ENCODE data around the gene CNNM3. TPM values are rescaled to one million over a fixed set of nuclear protein-coding genes. Genes with fewer than 3 reads are reported as not detected.

CNNM3 gene
- total and polyA plus RNA-seq, 2 experiments from 2014 or later, result 0.98 to 5.0 TPM

DNA sequence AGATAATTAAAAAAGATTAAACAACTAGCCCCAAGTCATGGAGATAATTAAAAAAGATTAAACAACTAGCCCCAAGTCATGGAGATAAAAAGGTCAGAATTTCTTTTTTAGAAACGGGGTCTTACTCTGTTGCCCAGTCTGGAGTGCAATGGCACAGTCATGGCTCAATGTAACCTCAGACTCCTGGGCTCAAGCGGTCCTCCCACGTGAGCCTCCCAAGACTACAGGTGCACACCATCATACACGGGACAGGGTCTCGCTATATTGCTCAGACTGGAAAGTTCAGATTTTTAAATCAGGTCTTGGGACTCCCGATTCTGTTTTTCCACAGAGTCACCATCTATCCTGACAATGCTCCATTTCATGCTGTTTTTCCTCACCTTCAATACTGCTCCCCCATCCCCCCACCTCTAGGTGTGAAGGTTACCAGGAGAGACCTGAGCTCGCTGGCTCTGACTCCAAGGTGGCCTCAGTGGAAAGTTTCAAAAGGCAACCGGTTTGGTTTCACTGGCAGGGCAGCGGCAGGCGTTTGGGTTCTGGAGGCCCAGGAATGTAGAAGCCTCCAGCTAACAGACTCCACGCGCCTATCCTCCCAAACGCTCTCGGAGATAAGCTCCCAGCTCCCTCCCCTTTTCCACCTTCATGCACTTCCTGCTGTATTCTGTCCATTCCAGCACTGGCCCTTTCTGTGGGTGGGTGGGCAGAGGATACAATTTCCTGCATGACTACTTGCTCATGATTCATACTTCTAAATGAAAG lies 56.7 kb downstream of the CNNM3 start:
- H3K79me2 ChIP-seq (ENCODE audit: insufficient read depth), result peaks cover 7% of the 10 kb centered on the region
- H3K4me2 ChIP-seq (ENCODE audit: unreplicated experiment), result no peak overlapping the region
- no peak overlapping the region for H2AFZ ChIP-seq
- no peaks in the 10 kb centered on the region for H4K20me1 ChIP-seq (ENCODE audit: insufficient read depth)
- TF ChIP-seq EZH2phosphoT487 (IDR thresholded peaks at IDR 0.05; ENCODE audit: insufficient read depth, low read depth) (no peak), EZH2 (IDR thresholded peaks at IDR 0.05; ENCODE audit: insufficient read depth, poor library complexity, severe bottlenecking) (no peak)
- peak; percentile 36 for DNase-seq
- H3K9me3 ChIP-seq (ENCODE audit: low read depth), result no peaks in the 10 kb centered on the region
- no peaks in the 10 kb centered on the region for H3K36me3 ChIP-seq (ENCODE audit: low read depth)
- no peak overlapping the region for H3K4me3 ChIP-seq
- 80% methylated on average over 14 of the region's 14 CpGs for WGBS, 2 experiments (ENCODE audit: low coverage in 1 of 2, low lambda C conversion rate in 2 of 2, missing lambda C conversion rate in 2 of 2)
- H3F3A ChIP-seq (ENCODE audit: insufficient read depth), result no peaks in the 10 kb centered on the region
- H3K9me2 ChIP-seq (ENCODE audit: insufficient read depth), result no peaks in the 10 kb centered on the region
- H3K27me3 ChIP-seq (replicated peaks; ENCODE audit: insufficient read depth), result no peaks in the 10 kb centered on the region
- H3K4me1 ChIP-seq (ENCODE audit: insufficient read depth), result peaks cover 10% of the 10 kb centered on the region; the same call in 1 of the 2 replicates
- in situ Hi-C loops (cut with MboI), result loop anchor here (25.0 kb wide), 1 partner anchor 240 kb away; the partner anchor contains the start of gene ANKRD36
- no peak overlapping the region for H3K9ac ChIP-seq
- H3K27ac ChIP-seq, result no peak overlapping the region

DNA sequence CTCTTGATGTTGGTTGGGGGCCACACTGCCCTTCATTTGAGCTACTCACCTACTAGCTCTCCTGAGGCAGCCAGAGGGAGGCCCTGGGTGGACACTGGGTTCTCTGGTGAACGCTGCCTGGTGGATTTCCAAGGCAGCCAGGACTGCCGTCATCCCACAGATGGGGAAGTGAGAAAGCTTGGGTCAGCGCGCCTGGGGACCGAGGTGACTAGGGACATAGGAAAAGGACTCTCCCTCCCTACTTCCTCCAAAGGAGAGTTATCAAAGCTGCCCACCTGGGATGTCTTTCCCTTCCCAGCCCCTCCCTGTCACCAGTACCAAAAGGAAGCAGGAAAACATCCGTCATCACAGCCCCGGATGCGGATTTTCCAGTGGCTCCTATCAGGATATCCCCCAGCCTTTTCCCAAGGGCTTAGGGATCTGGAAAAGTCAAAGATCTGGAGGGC lies 57.6 kb downstream of the CNNM3 start:
- H3K79me2 ChIP-seq (ENCODE audit: insufficient read depth), result no peaks in the 10 kb centered on the region
- H3K4me1 ChIP-seq (ENCODE audit: insufficient read depth), result peaks cover 10% of the 10 kb centered on the region; the same call in 1 of the 2 replicates
- in situ Hi-C loops (cut with MboI), result loop anchor here (25.0 kb wide), 1 partner anchor 239 kb away; the partner anchor contains the start of gene ANKRD36
- H3K27me3 ChIP-seq (replicated peaks; ENCODE audit: insufficient read depth), result no peaks in the 10 kb centered on the region
- no peaks in the 10 kb centered on the region for H3K9me2 ChIP-seq (ENCODE audit: insufficient read depth)
- 44 to 56% methylated on average over 8 of the region's 8 CpGs for WGBS, 2 experiments (ENCODE audit: low coverage in 1 of 2, low lambda C conversion rate in 2 of 2, missing lambda C conversion rate in 2 of 2)
- H3K36me3 ChIP-seq (ENCODE audit: low read depth), result no peaks in the 10 kb centered on the region
- no peaks in the 10 kb centered on the region for H4K20me1 ChIP-seq (ENCODE audit: insufficient read depth)
- H3K9ac ChIP-seq, result no peak overlapping the region
- H3K9me3 ChIP-seq (ENCODE audit: low read depth), result no peaks in the 10 kb centered on the region
- TF ChIP-seq EZH2 (IDR thresholded peaks at IDR 0.05; ENCODE audit: insufficient read depth, poor library complexity, severe bottlenecking) (no peak), EZH2phosphoT487 (IDR thresholded peaks at IDR 0.05; ENCODE audit: insufficient read depth, low read depth) (no peak)
- no peaks in the 10 kb centered on the region for H3F3A ChIP-seq (ENCODE audit: insufficient read depth)
- H3K4me3 ChIP-seq, result no peak overlapping the region
- H2AFZ ChIP-seq, result no peak overlapping the region
- DNase-seq, result no peak
- no peak overlapping the region for H3K27ac ChIP-seq
- no peak overlapping the region for H3K4me2 ChIP-seq (ENCODE audit: unreplicated experiment)

DNA sequence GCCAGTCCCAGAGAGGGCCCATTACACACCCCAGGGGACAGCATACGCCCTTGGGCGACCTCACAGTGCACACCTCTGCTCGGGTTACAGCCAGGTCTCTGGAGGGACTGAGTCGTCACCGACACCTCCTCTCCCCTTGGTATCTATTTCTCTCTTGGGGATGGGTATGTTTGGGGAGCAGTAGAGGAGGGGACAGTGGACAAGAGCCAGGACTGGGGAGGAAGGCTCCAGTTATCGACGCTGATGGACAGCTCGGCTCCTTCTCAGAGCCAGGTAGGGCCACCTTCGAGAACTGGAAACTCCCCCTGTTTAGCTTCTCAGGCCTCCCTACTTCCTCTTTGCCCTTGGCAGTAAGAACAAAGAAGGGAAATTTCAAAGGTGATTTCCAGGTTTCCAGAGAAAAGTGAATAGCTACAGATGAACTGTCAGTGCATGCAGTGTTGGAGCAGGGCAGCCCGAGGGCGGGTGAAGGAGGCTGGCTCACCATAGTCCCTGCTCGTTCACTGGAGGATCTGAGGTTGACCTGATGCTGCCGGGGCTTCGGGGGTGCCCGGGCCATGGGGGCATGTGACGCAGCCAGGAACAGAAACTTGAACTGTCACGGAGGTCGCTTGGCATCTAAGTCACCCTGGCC lies 58.2 kb downstream of the CNNM3 start:
- Histone ChIP-seq H3K27me3 (replicated peaks; ENCODE audit: insufficient read depth) (no peaks in the 10 kb centered on the region), H3K27ac (no peak overlapping the region), H3K36me3 (ENCODE audit: low read depth) (no peaks in the 10 kb centered on the region), H3K9me3 (ENCODE audit: low read depth) (no peaks in the 10 kb centered on the region), H3K4me1 (ENCODE audit: insufficient read depth) (peaks cover 10% of the 10 kb centered on the region; the same call in 1 of the 2 replicates), H3F3A (ENCODE audit: insufficient read depth) (no peaks in the 10 kb centered on the region), H3K79me2 (ENCODE audit: insufficient read depth) (no peaks in the 10 kb centered on the region), H3K4me2 (ENCODE audit: unreplicated experiment) (no peak overlapping the region), H3K9me2 (ENCODE audit: insufficient read depth) (no peaks in the 10 kb centered on the region), H2AFZ (no peak overlapping the region), H3K9ac (no peak overlapping the region), H4K20me1 (ENCODE audit: insufficient read depth) (no peaks in the 10 kb centered on the region), H3K4me3 (no peak overlapping the region)
- DNase-seq, result no peak
- 62 to 64% methylated on average over 18 of the region's 18 CpGs for WGBS, 2 experiments (ENCODE audit: low coverage in 1 of 2, low lambda C conversion rate in 2 of 2, missing lambda C conversion rate in 2 of 2)
- TF ChIP-seq EZH2phosphoT487 (IDR thresholded peaks at IDR 0.05; ENCODE audit: insufficient read depth, low read depth) (no peak), EZH2 (IDR thresholded peaks at IDR 0.05; ENCODE audit: insufficient read depth, poor library complexity, severe bottlenecking) (no peak)
- in situ Hi-C loops (cut with MboI), result loop anchor here (25.0 kb wide), 1 partner anchor 238 kb away; the partner anchor contains the start of gene ANKRD36

DNA sequence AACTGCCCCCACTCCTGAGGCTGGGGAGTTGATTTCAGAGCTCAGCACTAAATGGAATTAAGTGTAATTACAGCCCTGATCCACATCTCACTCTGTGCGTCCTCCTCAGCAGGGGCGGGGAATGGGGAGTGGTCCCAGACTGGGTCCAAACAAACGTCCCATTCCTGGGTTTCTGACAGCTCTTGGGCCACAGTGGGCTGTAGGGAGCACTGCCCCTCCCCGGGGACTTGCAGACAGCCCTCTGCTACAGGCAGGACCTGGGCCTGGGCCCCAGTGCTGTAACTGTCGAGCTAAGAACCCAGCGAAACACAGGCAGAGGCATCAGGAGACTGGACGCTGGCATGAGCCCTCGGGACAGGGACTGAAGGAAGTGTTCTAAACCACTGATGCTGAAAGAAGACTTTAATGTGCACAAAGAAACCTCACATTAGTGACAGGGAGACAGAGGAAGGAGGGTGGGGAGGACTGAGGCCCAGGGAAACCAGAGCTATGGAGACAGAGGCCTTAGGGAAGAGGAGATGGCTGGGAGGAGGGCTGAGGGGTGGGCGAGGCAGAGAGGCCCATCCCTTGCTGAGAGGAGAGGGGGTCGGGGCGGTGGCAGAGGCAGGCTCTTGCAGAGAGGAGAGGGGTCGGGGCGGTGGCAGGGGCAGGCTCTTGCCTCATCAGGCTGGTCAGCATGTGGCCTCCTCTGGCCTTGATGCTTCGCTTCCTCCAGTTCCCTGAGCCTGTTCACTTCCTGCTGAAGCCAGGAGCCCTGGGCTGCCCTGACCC lies 59.6 kb downstream of the CNNM3 start:
- Histone ChIP-seq H3K36me3 (ENCODE audit: low read depth) (no peaks in the 10 kb centered on the region), H3K4me1 (ENCODE audit: insufficient read depth) (peaks cover 10% of the 10 kb centered on the region; the same call in 1 of the 2 replicates), H3K27ac (no peak overlapping the region), H3K4me2 (ENCODE audit: unreplicated experiment) (no peak overlapping the region), H3K4me3 (no peak overlapping the region), H4K20me1 (ENCODE audit: insufficient read depth) (no peaks in the 10 kb centered on the region), H3K9me3 (ENCODE audit: low read depth) (no peaks in the 10 kb centered on the region), H3F3A (ENCODE audit: insufficient read depth) (no peaks in the 10 kb centered on the region), H3K27me3 (replicated peaks; ENCODE audit: insufficient read depth) (no peaks in the 10 kb centered on the region), H3K79me2 (ENCODE audit: insufficient read depth) (no peaks in the 10 kb centered on the region), H2AFZ (no peak overlapping the region), H3K9ac (no peak overlapping the region), H3K9me2 (ENCODE audit: insufficient read depth) (no peaks in the 10 kb centered on the region)
- DNase-seq, result no peak
- WGBS, 2 experiments (ENCODE audit: low coverage in 1 of 2, low lambda C conversion rate in 2 of 2, missing lambda C conversion rate in 2 of 2), result 45 to 60% methylated on average over 9 to 14 of the region's 14 CpGs
- in situ Hi-C loops (cut with MboI), result no loop called here
- TF ChIP-seq EZH2 (IDR thresholded peaks at IDR 0.05; ENCODE audit: insufficient read depth, poor library complexity, severe bottlenecking) (no peak), EZH2phosphoT487 (IDR thresholded peaks at IDR 0.05; ENCODE audit: insufficient read depth, low read depth) (no peak)
